ENCODE data around the gene DUSP23. TPM values are rescaled to one million over a fixed set of nuclear protein-coding genes. Genes with fewer than 3 reads are reported as not detected.

DUSP23 gene
- total RNA-seq, 1 experiment from 2014 or later: 35.2 TPM

DNA sequence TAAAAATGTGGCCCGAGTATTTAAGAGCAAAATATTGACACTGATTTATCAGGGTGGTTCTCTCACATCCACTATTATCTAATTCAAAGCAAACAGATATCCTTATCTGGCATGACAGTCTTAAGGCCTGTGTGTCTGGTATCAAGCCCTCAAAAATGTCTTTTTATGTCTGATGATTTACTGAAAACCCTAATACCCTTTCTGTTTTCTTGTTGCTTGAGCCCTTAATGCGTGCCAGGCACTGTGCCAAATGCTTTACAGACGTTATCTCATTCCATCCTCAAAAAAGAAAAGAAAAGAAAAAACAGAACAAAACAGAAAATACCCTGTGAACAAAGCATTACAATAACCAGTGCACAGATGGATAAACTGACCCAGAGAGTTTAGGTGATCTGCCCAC lies 5.7 kb downstream of the DUSP23 start (continued):
- TF ChIP-seq, protein P1, sequence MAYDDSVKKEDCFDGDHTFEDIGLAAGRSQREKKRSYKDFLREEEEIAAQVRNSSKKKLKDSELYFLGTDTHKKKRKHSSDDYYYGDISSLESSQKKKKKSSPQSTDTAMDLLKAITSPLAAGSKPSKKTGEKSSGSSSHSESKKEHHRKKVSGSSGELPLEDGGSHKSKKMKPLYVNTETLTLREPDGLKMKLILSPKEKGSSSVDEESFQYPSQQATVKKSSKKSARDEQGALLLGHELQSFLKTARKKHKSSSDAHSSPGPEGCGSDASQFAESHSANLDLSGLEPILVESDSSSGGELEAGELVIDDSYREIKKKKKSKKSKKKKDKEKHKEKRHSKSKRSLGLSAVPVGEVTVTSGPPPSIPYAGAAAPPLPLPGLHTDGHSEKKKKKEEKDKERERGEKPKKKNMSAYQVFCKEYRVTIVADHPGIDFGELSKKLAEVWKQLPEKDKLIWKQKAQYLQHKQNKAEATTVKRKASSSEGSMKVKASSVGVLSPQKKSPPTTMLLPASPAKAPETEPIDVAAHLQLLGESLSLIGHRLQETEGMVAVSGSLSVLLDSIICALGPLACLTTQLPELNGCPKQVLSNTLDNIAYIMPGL (CRISPR knock-in tag; IDR thresholded peaks at IDR 0.05): no peak
- TF ChIP-seq, protein P2, sequence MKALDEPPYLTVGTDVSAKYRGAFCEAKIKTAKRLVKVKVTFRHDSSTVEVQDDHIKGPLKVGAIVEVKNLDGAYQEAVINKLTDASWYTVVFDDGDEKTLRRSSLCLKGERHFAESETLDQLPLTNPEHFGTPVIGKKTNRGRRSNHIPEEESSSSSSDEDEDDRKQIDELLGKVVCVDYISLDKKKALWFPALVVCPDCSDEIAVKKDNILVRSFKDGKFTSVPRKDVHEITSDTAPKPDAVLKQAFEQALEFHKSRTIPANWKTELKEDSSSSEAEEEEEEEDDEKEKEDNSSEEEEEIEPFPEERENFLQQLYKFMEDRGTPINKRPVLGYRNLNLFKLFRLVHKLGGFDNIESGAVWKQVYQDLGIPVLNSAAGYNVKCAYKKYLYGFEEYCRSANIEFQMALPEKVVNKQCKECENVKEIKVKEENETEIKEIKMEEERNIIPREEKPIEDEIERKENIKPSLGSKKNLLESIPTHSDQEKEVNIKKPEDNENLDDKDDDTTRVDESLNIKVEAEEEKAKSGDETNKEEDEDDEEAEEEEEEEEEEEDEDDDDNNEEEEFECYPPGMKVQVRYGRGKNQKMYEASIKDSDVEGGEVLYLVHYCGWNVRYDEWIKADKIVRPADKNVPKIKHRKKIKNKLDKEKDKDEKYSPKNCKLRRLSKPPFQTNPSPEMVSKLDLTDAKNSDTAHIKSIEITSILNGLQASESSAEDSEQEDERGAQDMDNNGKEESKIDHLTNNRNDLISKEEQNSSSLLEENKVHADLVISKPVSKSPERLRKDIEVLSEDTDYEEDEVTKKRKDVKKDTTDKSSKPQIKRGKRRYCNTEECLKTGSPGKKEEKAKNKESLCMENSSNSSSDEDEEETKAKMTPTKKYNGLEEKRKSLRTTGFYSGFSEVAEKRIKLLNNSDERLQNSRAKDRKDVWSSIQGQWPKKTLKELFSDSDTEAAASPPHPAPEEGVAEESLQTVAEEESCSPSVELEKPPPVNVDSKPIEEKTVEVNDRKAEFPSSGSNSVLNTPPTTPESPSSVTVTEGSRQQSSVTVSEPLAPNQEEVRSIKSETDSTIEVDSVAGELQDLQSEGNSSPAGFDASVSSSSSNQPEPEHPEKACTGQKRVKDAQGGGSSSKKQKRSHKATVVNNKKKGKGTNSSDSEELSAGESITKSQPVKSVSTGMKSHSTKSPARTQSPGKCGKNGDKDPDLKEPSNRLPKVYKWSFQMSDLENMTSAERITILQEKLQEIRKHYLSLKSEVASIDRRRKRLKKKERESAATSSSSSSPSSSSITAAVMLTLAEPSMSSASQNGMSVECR (CRISPR knock-in tag; IDR thresholded peaks at IDR 0.05; ENCODE audit: borderline replicate concordance): no peak
- no peak for TF ChIP-seq SOX15 (CRISPR knock-in tag; IDR thresholded peaks at IDR 0.05)
- TF ChIP-seq ZNF138 (CRISPR knock-in tag; conservative IDR thresholded peaks at IDR 0.05): no peak
- no peak for TF ChIP-seq NR3C1 (CRISPR knock-in tag; conservative IDR thresholded peaks at IDR 0.05; ENCODE audit: low read depth)
- no peak for TF ChIP-seq ELF4 (CRISPR knock-in tag; IDR thresholded peaks at IDR 0.05; ENCODE audit: low read depth)
- no peak for TF ChIP-seq TEAD1 (CRISPR knock-in tag; IDR thresholded peaks at IDR 0.05)

DNA sequence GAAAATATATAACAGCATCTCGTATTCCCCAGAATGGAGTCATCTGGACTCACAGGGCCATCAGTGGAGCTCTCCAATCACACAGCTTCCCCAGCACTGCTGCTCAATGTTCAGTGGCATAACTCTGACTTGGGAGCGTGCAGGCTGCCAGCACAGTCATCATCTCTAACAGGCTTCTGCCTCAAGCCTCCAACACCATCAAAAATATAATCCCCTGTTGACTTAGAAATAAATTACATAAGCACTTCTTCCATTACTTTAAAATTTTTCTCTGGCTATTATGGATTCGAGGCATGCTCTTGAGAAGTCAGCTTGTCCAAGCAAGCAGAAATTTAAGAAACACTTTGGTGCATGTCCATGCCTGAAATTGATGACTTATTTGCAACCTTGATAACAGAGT lies 6.2 kb downstream of the DUSP23 start:
- TF ChIP-seq, protein P3, sequence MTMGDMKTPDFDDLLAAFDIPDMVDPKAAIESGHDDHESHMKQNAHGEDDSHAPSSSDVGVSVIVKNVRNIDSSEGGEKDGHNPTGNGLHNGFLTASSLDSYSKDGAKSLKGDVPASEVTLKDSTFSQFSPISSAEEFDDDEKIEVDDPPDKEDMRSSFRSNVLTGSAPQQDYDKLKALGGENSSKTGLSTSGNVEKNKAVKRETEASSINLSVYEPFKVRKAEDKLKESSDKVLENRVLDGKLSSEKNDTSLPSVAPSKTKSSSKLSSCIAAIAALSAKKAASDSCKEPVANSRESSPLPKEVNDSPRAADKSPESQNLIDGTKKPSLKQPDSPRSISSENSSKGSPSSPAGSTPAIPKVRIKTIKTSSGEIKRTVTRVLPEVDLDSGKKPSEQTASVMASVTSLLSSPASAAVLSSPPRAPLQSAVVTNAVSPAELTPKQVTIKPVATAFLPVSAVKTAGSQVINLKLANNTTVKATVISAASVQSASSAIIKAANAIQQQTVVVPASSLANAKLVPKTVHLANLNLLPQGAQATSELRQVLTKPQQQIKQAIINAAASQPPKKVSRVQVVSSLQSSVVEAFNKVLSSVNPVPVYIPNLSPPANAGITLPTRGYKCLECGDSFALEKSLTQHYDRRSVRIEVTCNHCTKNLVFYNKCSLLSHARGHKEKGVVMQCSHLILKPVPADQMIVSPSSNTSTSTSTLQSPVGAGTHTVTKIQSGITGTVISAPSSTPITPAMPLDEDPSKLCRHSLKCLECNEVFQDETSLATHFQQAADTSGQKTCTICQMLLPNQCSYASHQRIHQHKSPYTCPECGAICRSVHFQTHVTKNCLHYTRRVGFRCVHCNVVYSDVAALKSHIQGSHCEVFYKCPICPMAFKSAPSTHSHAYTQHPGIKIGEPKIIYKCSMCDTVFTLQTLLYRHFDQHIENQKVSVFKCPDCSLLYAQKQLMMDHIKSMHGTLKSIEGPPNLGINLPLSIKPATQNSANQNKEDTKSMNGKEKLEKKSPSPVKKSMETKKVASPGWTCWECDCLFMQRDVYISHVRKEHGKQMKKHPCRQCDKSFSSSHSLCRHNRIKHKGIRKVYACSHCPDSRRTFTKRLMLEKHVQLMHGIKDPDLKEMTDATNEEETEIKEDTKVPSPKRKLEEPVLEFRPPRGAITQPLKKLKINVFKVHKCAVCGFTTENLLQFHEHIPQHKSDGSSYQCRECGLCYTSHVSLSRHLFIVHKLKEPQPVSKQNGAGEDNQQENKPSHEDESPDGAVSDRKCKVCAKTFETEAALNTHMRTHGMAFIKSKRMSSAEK (CRISPR knock-in tag; IDR thresholded peaks at IDR 0.05; ENCODE audit: borderline replicate concordance): no peak
- TF ChIP-seq ESRRA (CRISPR knock-in tag; IDR thresholded peaks at IDR 0.05; ENCODE audit: borderline replicate concordance): no peak
- TF ChIP-seq, protein P4, sequence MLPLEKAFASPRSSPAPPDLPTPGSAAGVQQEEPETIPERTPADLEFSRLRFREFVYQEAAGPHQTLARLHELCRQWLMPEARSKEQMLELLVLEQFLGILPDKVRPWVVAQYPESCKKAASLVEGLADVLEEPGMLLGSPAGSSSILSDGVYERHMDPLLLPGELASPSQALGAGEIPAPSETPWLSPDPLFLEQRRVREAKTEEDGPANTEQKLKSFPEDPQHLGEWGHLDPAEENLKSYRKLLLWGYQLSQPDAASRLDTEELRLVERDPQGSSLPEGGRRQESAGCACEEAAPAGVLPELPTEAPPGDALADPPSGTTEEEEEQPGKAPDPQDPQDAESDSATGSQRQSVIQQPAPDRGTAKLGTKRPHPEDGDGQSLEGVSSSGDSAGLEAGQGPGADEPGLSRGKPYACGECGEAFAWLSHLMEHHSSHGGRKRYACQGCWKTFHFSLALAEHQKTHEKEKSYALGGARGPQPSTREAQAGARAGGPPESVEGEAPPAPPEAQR (CRISPR knock-in tag; IDR thresholded peaks at IDR 0.05): no peak
- TF ChIP-seq OVOL2 (CRISPR knock-in tag; IDR thresholded peaks at IDR 0.05; ENCODE audit: borderline replicate concordance): no peak
- no peak for TF ChIP-seq MXD4 (CRISPR knock-in tag; IDR thresholded peaks at IDR 0.05; ENCODE audit: borderline replicate concordance)
- Mint-ChIP-seq H3K36me3 (peaks cover 10% of the 10 kb centered on the region), H3K4me1 (peaks cover 23% of the 10 kb centered on the region), H3K27me3 (ENCODE audit: low read depth) (peaks cover under 1% of the 10 kb centered on the region; the same call in 1 of the 2 replicates), H3K9me3 (peaks cover 9% of the 10 kb centered on the region; the same call in 1 of the 2 replicates), H3K4me3 (no peak overlapping the region), H3K27ac (no peak overlapping the region)
- POLR2A ChIA-PET: no interaction called here
- DNase-seq (ENCODE audit: low spot score): no peak
- no peak for ATAC-seq
- CTCF ChIA-PET: interaction anchor here (2.1 kb wide), 1 partner anchor 11 kb away, joined by 10 read pairs; no protein-coding TSS in a partner anchor

Data from WTC11 (cell line).